GM21367 (cell line): ENCODE data around the gene SAMSN1.
"Not testable (repeated sequence)": the region's sequence is repeated elsewhere in the genome, so short reads cannot be mapped to it uniquely, and the experiment has no call there.

Source experiments
- ATAC-seq: cut with Tn5 transposase; IDR thresholded peaks from one replicate; pipeline ENCODE4 v1.9.1; 2021; ENCODE audit not compliant: unreplicated experiment

The SAMSN1 gene

GRCh38 chr21:14567331-14568279, 21.5 kb upstream of the SAMSN1 start:
- no peak for ATAC-seq

- ATAC-seq = no peak
Measured at GRCh38 chr21:14566894-14567293, 20.8 kb upstream of the SAMSN1 start.

GRCh38 chr21:14562959-14563358, 16.8 kb upstream of the SAMSN1 start:
- ATAC-seq = no peak

GRCh38 chr21:14560555-14560954, 14.4 kb upstream of the SAMSN1 start:
- ATAC-seq = no peak

- no peak for ATAC-seq
Measured at GRCh38 chr21:14560139-14560538, 14.0 kb upstream of the SAMSN1 start.

GRCh38 chr21:14559102-14559501, 13.0 kb upstream of the SAMSN1 start:
- no peak for ATAC-seq

- ATAC-seq = no peak
Measured at GRCh38 chr21:14557413-14557812, 11.3 kb upstream of the SAMSN1 start.

- no peak for ATAC-seq
Measured at GRCh38 chr21:14554948-14555347, 8.8 kb upstream of the SAMSN1 start.

GRCh38 chr21:14553422-14553821, 7.3 kb upstream of the SAMSN1 start:
- no peak for ATAC-seq

GRCh38 chr21:14551741-14552140, 5.6 kb upstream of the SAMSN1 start:
- ATAC-seq = no peak

- ATAC-seq = no peak
Measured at GRCh38 chr21:14550135-14550534, 4.0 kb upstream of the SAMSN1 start.

GRCh38 chr21:14548779-14549178, 2.7 kb upstream of the SAMSN1 start:
- ATAC-seq = no peak

GRCh38 chr21:14547834-14548513, 1.9 kb upstream of the SAMSN1 start:
- no peak for ATAC-seq

GRCh38 chr21:14546719-14547118, 604 bp upstream of the SAMSN1 start:
- ATAC-seq = not testable (repeated sequence)

- ATAC-seq = no peak
Measured at GRCh38 chr21:14543983-14544382, 2.1 kb downstream of the SAMSN1 start.

GRCh38 chr21:14542638-14543037, 3.5 kb downstream of the SAMSN1 start:
- no peak for ATAC-seq

- no peak for ATAC-seq
Measured at GRCh38 chr21:14541841-14542490, 4.1 kb downstream of the SAMSN1 start.

GRCh38 chr21:14538483-14538882, 7.6 kb downstream of the SAMSN1 start:
- no peak for ATAC-seq

GRCh38 chr21:14536929-14537328, 9.2 kb downstream of the SAMSN1 start:
- ATAC-seq = no peak

- no peak for ATAC-seq
Measured at GRCh38 chr21:14535702-14536101, 10.4 kb downstream of the SAMSN1 start.

GRCh38 chr21:14533499-14534428, 12.4 kb downstream of the SAMSN1 start:
- peak; percentile 76 for ATAC-seq
